Neural crest cell (in vitro differentiated cells): ENCODE measurements around the gene ADCY5. TPM values are rescaled to one million over a fixed set of nuclear protein-coding genes. Genes with fewer than 3 reads are reported as not detected.

ENCODE experiments used
- DNase-seq: peaks from one replicate; pipeline ENCODE4 v3.0.0; 2021; ENCODE audit warnings: low read depth, mixed read lengths, low spot score
- H3K27ac Mint-ChIP-seq: one replicate; pipeline ENCODE4 v1.8.0; 2021; ENCODE audit warnings: mild to moderate bottlenecking, mixed read lengths; ENCODE audit not compliant: unreplicated experiment
- H3K27me3 Mint-ChIP-seq: 2 replicates; pipeline ENCODE4 v1.8.0; 2021; ENCODE audit warnings: low read depth, mild to moderate bottlenecking, mixed read lengths
- H3K36me3 Mint-ChIP-seq: 2 replicates; pipeline ENCODE4 v1.8.0; 2021; ENCODE audit warnings: low read depth, mild to moderate bottlenecking, mixed read lengths
- H3K4me1 Mint-ChIP-seq: 2 replicates; pipeline ENCODE4 v1.8.0; 2021; ENCODE audit warnings: mixed read lengths
- H3K4me3 Mint-ChIP-seq: one replicate; pipeline ENCODE4 v1.8.0; 2021; ENCODE audit warnings: mild to moderate bottlenecking, mixed read lengths
- H3K9me3 Mint-ChIP-seq: 2 replicates; pipeline ENCODE4 v1.8.0; 2021; ENCODE audit warnings: mixed read lengths
- CTCF ChIP-seq: fragments of 200-600 bp; sonication (generic); conservative IDR thresholded peaks from 2 replicates; pipeline ENCODE4 v1.5.0; 2021; ENCODE audit warnings: antibody characterized with exemption, mild to moderate bottlenecking
- total RNA-seq: library from RNA; stranded (reverse); gene quantifications from 2 replicates; pipeline ENCODE4 v1.2.1, GENCODE V29; 2021

ADCY5 gene
- total RNA-seq, 1 donor from 2014 or later: 2.2 TPM

- DNase-seq: no peak
- Mint-ChIP-seq H3K36me3 (no peaks in the 10 kb centered on the region), H3K27ac (no peak overlapping the region), H3K4me1 (no peaks in the 10 kb centered on the region), H3K27me3 (no peaks in the 10 kb centered on the region), H3K4me3 (no peak overlapping the region), H3K9me3 (no peaks in the 10 kb centered on the region)
- no peak for TF ChIP-seq CTCF
Measured at GRCh38 chr3:123294296-123294938, 154.5 kb downstream of the ADCY5 start.

- Mint-ChIP-seq H3K36me3 (no peaks in the 10 kb centered on the region), H3K4me1 (no peaks in the 10 kb centered on the region), H3K9me3 (no peaks in the 10 kb centered on the region), H3K27me3 (no peaks in the 10 kb centered on the region), H3K27ac (no peak overlapping the region), H3K4me3 (no peak overlapping the region)
- no peak for DNase-seq
- TF ChIP-seq CTCF: no peak
Measured at GRCh38 chr3:123292321-123293310, 156.3 kb downstream of the ADCY5 start.

GRCh38 chr3:123291404-123291803 lies 157.5 kb downstream of the ADCY5 start:
- DNase-seq: no peak
- Mint-ChIP-seq H3K27me3 (no peaks in the 10 kb centered on the region), H3K4me3 (no peak overlapping the region), H3K27ac (no peak overlapping the region), H3K9me3 (no peaks in the 10 kb centered on the region), H3K4me1 (no peaks in the 10 kb centered on the region), H3K36me3 (no peaks in the 10 kb centered on the region)
- no peak for TF ChIP-seq CTCF

GRCh38 chr3:123290962-123291361 lies 157.9 kb downstream of the ADCY5 start:
- DNase-seq: no peak
- Mint-ChIP-seq H3K9me3 (no peaks in the 10 kb centered on the region), H3K27me3 (no peaks in the 10 kb centered on the region), H3K27ac (no peak overlapping the region), H3K36me3 (no peaks in the 10 kb centered on the region), H3K4me3 (no peak overlapping the region), H3K4me1 (no peaks in the 10 kb centered on the region)
- no peak for TF ChIP-seq CTCF

- TF ChIP-seq CTCF: no peak
- H3K9me3 Mint-ChIP-seq: no peaks in the 10 kb centered on the region
- H3K4me3 Mint-ChIP-seq: no peak overlapping the region
- no peaks in the 10 kb centered on the region for H3K4me1 Mint-ChIP-seq
- H3K36me3 Mint-ChIP-seq: no peaks in the 10 kb centered on the region
- no peak for DNase-seq
- no peaks in the 10 kb centered on the region for H3K27me3 Mint-ChIP-seq
- no peak overlapping the region for H3K27ac Mint-ChIP-seq
Measured at GRCh38 chr3:123290107-123290930, 158.6 kb downstream of the ADCY5 start.
